Activated CD4-positive, alpha-beta memory T cell treated with anti-CD3 and anti-CD28 coated beads, Interleukin-2, amount 10 ng/mL, durations not matched to agents 7 days and 5 days (primary cell): ENCODE measurements around the gene PGGHG. TPM values are rescaled to one million over a fixed set of nuclear protein-coding genes. Genes with fewer than 3 reads are reported as not detected.
"Not testable (repeated sequence)": the region's sequence is repeated elsewhere in the genome, so short reads cannot be mapped to it uniquely, and the experiment has no call there.

ENCODE experiments used
- CTCF ChIA-PET: fragments of 350-600 bp; sonication (Branson Sonifier 250); formaldehyde crosslinking; loops from one replicate; lab custom pipeline; 2021; ENCODE audit warnings: antibody characterized with exemption, inconsistent platforms; lab: Charles Lee
- POLR2A ChIA-PET: fragments of 350-600 bp; sonication (Branson Sonifier 250); formaldehyde crosslinking; loops from one replicate; lab custom pipeline; 2021; ENCODE audit warnings: antibody characterized with exemption; lab: Charles Lee
- DNase-seq: peaks from one replicate; pipeline ENCODE4 v3.0.0-alpha.2; 2020
- H3K27ac Mint-ChIP-seq: one replicate; pipeline ENCODE4 v1.8.0; 2021; ENCODE audit warnings: mild to moderate bottlenecking, mixed read lengths
- H3K27me3 Mint-ChIP-seq: one replicate; pipeline ENCODE4 v1.8.0; 2021; ENCODE audit warnings: mixed read lengths
- H3K36me3 Mint-ChIP-seq: one replicate; pipeline ENCODE4 v1.8.0; 2021; ENCODE audit warnings: low read depth, mixed read lengths
- H3K4me1 Mint-ChIP-seq: one replicate; pipeline ENCODE4 v1.8.0; 2021; ENCODE audit warnings: mixed read lengths
- H3K4me3 Mint-ChIP-seq: one replicate; pipeline ENCODE4 v1.8.0; 2021; ENCODE audit warnings: mild to moderate bottlenecking, mixed read lengths
- H3K9me3 Mint-ChIP-seq: one replicate; pipeline ENCODE4 v1.8.0; 2021; ENCODE audit warnings: mixed read lengths
- total RNA-seq, 2 experiments: library from RNA; stranded (reverse); gene quantifications; one replicate each; pipeline ENCODE4 v1.2.3, GENCODE V29; 2021

The PGGHG gene
- total RNA-seq, 2 experiments from 2014 or later: 113 to 117 TPM

DNA sequence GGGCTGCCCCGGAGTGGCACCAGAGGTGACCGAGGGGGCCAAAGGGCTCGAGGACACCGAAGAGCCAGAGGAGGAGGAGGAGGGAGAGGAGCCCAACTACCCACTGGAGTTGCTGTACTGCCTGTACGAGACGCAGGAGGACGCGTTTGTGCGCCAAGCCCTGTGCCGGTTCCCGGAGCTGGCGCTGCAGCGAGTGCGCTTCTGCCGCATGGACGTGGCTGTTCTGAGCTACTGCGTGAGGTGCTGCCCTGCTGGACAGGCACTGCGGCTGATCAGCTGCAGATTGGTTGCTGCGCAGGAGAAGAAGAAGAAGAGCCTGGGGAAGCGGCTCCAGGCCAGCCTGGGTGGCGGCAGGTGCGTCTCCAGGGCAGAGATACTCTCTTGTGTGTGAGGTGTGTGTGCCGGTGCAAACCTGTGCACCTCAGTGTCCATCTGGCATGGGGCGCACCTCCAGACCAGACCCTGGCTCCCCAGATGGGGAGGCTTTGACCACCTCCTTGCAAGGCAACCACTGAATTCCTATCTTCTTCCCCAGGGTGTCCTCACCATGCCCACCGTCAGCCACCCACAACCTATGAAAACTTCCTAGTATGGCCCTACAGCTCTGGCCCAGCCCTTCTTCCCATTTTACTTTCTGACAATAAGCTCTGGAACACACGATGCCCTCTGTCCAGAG is 7.3 kb upstream of the PGGHG start:
- ChIA-PET CTCF (interaction anchor here (1.1 to 1.8 kb wide), 3 partner anchors 31 to 74 kb away, joined by 3 to 9 read pairs (median 4); no protein-coding TSS in a partner anchor), POLR2A (interaction anchor here (0.9 to 8.1 kb wide), 7 partner anchors 9 to 35 kb away, joined by 3 to 75 read pairs (median 14); no protein-coding TSS in a partner anchor)
- Mint-ChIP-seq H3K36me3 (peaks cover 18% of the 10 kb centered on the region), H3K9me3 (peaks cover 4% of the 10 kb centered on the region), H3K27me3 (peaks cover 55% of the 10 kb centered on the region), H3K4me1 (peaks cover 53% of the 10 kb centered on the region), H3K27ac (no peak overlapping the region), H3K4me3 (peak overlapping the region; percentile 66)
- DNase-seq: no peak

DNA sequence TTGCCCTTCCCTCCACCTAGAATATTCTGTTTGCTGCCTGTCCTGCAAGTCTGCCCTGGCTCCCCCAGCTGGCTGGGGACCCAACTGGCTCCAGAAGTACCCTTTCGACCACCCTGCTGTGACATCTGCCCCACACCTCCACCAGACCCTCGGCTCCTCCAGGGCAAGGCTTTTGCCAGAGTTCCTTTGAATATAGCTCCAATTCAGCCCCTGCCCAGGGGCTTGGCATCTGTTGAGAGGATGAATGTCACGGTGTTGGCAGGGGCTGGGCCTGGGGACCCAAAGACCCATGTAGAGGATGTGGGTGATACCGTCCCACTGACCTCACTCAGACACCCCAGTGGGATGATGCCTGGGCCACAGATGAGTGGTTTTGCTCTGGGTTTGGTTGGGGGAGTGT is 6.8 kb upstream of the PGGHG start:
- Mint-ChIP-seq H3K27ac (no peak overlapping the region), H3K4me1 (peaks cover 53% of the 10 kb centered on the region), H3K9me3 (peaks cover 4% of the 10 kb centered on the region), H3K36me3 (peaks cover 14% of the 10 kb centered on the region), H3K4me3 (peak overlapping the region; percentile 66), H3K27me3 (peaks cover 54% of the 10 kb centered on the region)
- peak; percentile 10 for DNase-seq
- ChIA-PET CTCF (interaction anchor here (1.7 kb wide), 1 partner anchor 31 kb away, joined by 9 read pairs; no protein-coding TSS in a partner anchor), POLR2A (interaction anchor here (1.0 to 8.1 kb wide), 4 partner anchors 8 to 73 kb away, joined by 3 to 75 read pairs (median 10); no protein-coding TSS in a partner anchor)

DNA sequence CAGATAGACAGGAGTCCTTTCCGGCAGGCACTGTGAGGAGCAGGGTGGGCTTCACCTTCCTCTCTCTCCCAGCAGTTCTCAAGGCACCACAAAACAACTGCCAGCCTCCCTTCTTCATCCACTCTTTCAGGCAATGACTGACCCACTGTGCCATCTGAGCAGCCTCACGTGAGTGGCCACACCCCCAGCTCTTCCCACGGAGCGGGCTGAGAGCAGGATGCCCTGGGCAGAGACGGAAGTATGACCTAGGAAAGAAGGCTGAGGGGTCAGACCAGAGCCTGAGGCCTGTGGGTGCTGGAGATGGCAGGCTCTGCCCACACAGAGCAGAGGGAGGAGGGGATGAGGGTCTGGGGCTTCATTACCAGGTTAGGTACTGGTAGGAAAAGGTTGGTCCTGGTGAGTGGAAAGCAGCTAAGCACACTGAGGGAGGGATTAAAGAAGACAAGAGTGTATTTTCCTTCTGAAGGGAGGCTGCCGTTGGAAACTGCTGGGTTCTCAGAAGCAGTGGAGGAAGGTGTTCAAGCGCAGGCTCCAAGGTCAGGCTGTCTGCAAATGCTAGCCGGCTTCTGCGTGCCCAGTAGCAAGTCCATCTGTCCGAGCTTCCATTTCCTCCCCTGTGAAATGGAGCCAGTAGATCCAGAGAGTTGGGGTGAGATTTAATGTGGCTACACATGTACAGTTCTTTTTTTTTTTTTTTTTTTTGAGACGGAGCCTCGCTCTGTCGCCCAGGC is 6.1 kb upstream of the PGGHG start:
- H3K27me3 Mint-ChIP-seq: peaks cover 49% of the 10 kb centered on the region
- H3K36me3 Mint-ChIP-seq: peaks cover 12% of the 10 kb centered on the region
- no peak overlapping the region for H3K27ac Mint-ChIP-seq
- peak overlapping the region; percentile 66 for H3K4me3 Mint-ChIP-seq
- CTCF ChIA-PET: interaction anchor here (0.8 kb wide), 1 partner anchor 31 kb away, joined by 3 read pairs; no protein-coding TSS in a partner anchor
- peaks cover under 1% of the 10 kb centered on the region for H3K9me3 Mint-ChIP-seq
- H3K4me1 Mint-ChIP-seq: peaks cover 52% of the 10 kb centered on the region
- POLR2A ChIA-PET: interaction anchor here (1.0 to 8.1 kb wide), 3 partner anchors 15 to 76 kb away, joined by 3 to 75 read pairs (median 4); partner anchors contain the start of genes BET1L and RIC8A
- DNase-seq: peak; percentile 11

DNA sequence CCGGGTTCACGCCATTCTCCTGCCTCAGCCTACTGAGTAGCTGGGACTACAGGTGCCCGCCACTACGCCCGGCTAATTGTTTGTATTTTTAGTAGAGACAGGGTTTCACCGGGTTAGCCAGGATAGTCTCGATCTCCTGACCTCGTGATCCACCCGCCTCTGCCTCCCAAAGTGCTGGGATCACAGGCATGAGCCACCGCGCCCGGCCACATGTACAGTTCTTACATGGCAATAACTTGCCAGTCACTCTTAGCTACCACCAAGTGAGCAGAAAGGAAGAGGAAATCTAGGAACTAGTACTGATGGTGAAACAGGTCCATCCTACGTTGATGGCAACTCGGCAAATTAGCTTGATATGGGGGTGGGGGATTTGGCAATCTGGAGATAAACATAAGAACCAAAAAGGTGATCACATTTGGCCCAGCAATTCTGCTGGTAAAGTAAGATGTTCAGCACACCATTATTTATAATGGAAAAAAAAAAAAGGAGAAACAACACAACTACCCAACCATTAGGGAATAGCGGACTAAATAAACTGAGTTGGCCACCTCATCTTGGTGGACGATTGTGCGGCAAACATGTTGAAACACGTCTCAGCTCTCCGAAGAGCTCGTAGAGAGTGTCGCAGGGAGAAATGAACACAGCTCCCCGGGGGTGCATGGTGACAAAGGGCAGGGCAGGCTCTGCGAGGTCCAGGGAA is 5.4 kb upstream of the PGGHG start:
- Mint-ChIP-seq H3K4me1 (peaks cover 50% of the 10 kb centered on the region), H3K36me3 (peaks cover 16% of the 10 kb centered on the region), H3K27me3 (peaks cover 41% of the 10 kb centered on the region), H3K4me3 (no peak overlapping the region), H3K27ac (no peak overlapping the region), H3K9me3 (no peaks in the 10 kb centered on the region)
- ChIA-PET POLR2A (interaction anchor here (1.7 to 8.1 kb wide), 2 partner anchors 16 to 76 kb away, joined by 4 to 75 read pairs; partner anchors contain the start of genes BET1L and RIC8A), CTCF (interaction anchor here (0.8 kb wide), 2 partner anchors 32 to 82 kb away, joined by 3 read pairs; no protein-coding TSS in a partner anchor)
- DNase-seq: peak; percentile 6

DNA sequence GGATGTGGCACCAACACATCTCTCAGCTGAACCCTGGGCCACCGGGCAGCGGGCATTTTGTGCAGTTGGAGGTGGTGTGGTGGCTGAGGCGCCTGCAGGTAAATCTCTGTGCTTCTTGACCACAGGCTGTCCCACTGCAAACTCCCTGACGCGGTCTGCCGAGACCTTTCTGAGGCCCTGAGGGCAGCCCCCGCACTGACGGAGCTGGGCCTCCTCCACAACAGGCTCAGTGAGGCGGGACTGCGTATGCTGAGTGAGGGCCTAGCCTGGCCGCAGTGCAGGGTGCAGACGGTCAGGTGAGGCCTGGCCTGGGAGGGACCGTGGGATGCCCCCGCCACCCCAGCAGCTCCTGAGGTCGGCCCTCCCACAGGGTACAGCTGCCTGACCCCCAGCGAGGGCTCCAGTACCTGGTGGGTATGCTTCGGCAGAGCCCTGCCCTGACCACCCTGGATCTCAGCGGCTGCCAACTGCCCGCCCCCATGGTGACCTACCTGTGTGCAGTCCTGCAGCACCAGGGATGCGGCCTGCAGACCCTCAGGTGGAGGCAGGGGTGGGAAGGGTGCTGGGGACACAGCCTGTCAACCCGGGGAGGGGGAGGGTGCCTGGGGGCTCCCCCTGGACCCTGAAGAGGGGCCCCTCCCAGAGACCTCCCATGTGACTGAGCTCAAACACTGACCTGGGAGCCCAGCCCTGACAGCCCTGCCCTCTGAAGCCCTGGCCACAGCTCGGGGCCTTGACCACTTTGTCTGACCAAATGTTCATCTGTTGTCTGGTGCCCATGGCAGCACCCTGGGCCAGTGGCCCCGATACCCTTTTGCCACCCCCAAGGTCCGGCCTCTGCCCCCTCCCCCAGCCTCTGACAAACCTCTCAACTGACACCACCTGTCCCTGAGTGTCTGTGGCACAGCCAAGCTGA is 4.6 kb upstream of the PGGHG start:
- peak; percentile 15 for DNase-seq
- H3K4me1 Mint-ChIP-seq: peaks cover 47% of the 10 kb centered on the region
- POLR2A ChIA-PET: interaction anchor here (1.0 to 8.1 kb wide), 3 partner anchors 13 to 77 kb away, joined by 3 to 75 read pairs (median 4); partner anchors contain the start of genes BET1L and RIC8A
- H3K4me3 Mint-ChIP-seq: no peak overlapping the region
- no peak overlapping the region for H3K27ac Mint-ChIP-seq
- H3K9me3 Mint-ChIP-seq: no peaks in the 10 kb centered on the region
- peaks cover 14% of the 10 kb centered on the region for H3K36me3 Mint-ChIP-seq
- CTCF ChIA-PET: interaction anchor here (0.8 kb wide), 2 partner anchors 33 to 82 kb away, joined by 3 read pairs; no protein-coding TSS in a partner anchor
- H3K27me3 Mint-ChIP-seq: peaks cover 39% of the 10 kb centered on the region

DNA sequence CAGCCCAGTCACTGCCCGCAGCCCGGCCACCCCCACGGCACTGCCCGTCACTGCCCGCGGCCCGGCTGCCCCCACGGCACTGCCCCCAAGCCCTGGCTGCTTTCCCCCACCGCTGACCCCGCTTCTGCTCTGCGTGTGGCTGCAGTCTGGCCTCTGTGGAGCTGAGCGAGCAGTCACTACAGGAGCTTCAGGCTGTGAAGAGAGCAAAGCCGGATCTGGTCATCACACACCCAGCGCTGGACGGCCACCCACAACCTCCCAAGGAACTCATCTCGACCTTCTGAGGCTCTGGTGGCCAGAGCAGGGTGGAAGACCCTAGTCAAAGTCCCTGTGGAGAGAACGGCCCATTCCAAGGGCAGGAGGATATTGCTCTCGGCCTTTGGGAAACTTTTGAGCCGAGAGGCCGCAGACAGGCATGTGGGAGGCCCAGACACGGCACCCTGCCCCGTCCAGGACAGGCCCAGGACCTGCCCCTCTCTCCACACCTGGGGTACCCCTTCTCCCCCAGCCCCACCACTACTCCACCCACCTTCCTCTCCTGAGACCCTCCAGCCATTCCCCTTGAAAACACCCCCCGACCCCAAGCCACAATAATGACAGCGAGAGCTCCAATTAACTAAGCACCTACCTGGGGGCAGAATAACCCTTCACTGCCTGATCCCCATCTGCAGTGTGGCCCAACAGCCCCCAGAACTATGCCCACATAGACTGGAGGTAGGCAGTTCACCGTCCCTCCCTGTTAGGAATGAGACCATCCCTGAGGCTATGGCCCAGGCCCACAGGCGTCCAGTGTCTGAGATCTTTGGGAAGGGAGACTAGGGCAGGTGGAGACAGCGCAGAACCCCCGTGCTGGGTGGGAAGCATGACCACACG is 3.7 kb upstream of the PGGHG start:
- Mint-ChIP-seq H3K27ac (no peak overlapping the region), H3K4me1 (peaks cover 48% of the 10 kb centered on the region), H3K27me3 (peaks cover 37% of the 10 kb centered on the region), H3K9me3 (no peaks in the 10 kb centered on the region), H3K36me3 (peaks cover 14% of the 10 kb centered on the region), H3K4me3 (no peak overlapping the region)
- POLR2A ChIA-PET: interaction anchor here (1.0 to 8.1 kb wide), 2 partner anchors 14 to 17 kb away, joined by 3 to 75 read pairs; no protein-coding TSS in a partner anchor
- peak; percentile 13 for DNase-seq
- CTCF ChIA-PET: interaction anchor here (1.3 kb wide), 1 partner anchor 17 kb away, joined by 3 read pairs; no protein-coding TSS in a partner anchor

DNA sequence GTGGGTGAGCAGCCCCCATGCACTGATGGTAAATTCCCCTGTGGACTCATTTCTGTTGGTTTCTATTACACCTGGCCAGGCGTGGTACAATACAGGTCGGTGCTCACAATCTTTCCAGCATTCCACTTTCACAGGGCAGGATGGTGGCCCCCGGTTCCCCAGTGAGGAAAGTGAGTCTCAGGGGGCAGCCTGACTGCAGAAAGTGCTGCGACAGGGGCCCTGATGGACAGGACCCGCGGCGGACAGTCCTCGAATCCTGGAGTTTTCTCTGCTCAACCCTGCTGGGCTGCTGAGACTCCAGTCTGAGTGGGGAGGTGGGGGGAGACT is 3.1 kb upstream of the PGGHG start:
- Mint-ChIP-seq H3K9me3 (no peaks in the 10 kb centered on the region), H3K27ac (no peak overlapping the region), H3K4me3 (no peak overlapping the region), H3K4me1 (peaks cover 50% of the 10 kb centered on the region), H3K36me3 (peaks cover 15% of the 10 kb centered on the region), H3K27me3 (peaks cover 35% of the 10 kb centered on the region)
- CTCF ChIA-PET: interaction anchor here (1.3 kb wide), 1 partner anchor 17 kb away, joined by 3 read pairs; no protein-coding TSS in a partner anchor
- POLR2A ChIA-PET: interaction anchor here (3.3 kb wide), 1 partner anchor 18 kb away, joined by 32 read pairs; no protein-coding TSS in a partner anchor
- DNase-seq: peak; percentile 15

DNA sequence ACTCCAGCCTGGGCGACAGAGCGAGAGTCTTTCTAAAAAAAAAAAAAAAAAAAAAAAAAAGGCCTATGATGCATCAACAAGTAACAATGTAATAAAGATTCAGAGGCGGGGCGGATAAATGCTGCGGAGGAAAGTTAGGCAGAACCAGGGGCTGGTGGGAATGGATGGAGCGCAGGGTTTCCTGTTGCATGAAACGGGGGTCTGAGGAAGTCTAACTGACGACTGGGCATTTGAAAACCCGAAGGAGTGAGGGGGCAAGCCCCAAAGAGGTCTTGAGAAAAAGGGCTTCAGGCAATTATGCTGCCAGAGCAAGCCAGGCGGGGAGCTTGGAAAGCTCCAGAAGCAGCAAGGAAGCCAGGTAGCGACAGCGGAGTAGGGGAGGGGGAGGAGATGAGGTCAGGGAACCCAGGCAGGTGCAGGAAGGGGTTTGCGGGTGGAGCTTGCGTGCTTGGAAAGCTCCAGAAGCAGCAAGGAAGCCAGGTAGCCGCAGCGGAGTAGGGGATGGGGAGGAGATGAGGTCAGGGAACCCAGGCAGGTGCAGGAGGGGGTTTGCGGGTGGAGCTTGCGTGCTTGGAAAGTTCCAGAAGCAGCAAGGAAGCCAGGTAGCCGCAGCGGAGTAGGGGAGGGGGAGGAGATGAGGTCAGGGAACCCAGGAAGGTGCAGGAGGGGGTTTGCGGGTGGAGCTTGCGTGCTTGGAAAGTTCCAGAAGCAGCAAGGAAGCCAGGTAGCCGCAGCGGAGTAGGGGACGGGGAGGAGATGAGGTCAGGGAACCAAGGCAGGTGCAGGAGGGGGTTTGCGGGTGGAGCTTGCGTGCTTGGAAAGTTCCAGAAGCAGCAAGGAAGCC is 1.7 kb upstream of the PGGHG start:
- Mint-ChIP-seq H3K36me3 (peaks cover 18% of the 10 kb centered on the region), H3K4me1 (peaks cover 44% of the 10 kb centered on the region), H3K27me3 (peaks cover 21% of the 10 kb centered on the region), H3K4me3 (peak overlapping the region; percentile 95), H3K27ac (peak overlapping the region; percentile 80)
- ChIA-PET CTCF (interaction anchor here (1.2 kb wide), 1 partner anchor 37 kb away, joined by 4 read pairs; no protein-coding TSS in a partner anchor), POLR2A (interaction anchor here (1.2 to 3.8 kb wide), 12 partner anchors 9 to 219 kb away, joined by 4 to 42 read pairs (median 6); partner anchors contain the start of genes IFITM2, NLRP6, PSMD13 and RNH1)
- DNase-seq: peak; percentile 72
- H3K9me3 Mint-ChIP-seq: not testable (repeated sequence)

DNA sequence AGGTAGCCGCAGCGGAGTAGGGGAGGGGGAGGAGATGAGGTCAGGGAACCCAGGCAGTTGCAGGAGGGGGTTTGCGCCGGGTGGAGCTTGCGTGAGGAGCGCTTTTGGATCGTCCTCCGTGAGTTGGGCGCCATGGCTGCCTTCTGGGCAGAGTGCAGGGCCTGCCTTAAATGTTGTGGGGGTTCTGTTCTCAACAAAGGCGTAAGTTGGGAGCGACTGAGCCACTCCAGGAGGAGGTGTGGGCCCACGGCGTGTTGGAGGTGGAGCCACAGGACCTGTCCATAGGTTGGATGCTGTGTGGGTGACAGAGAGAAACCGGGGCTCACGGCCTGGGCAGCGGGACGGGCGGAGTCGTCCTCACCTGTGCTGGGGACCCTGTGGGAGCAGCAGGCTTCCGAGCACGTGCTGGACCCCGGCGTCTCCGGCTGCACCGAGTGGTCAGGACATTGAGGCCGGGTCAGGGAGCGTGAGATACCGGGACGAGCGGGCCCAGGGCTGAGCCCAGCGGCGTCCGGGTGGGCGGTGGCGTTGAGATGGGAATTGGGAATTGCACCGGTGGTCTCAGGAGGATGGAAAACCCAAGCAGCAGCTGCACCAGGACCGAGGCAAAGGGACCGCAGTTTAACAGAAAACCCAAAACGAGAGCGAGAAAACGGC is 977 bp upstream of the PGGHG start:
- POLR2A ChIA-PET: interaction anchor here (0.8 to 3.8 kb wide), 17 partner anchors 10 to 248 kb away, joined by 3 to 42 read pairs (median 5); partner anchors contain the start of genes HRAS, IFITM2, NLRP6 and PSMD13
- CTCF ChIA-PET: interaction anchor here (1.2 kb wide), 1 partner anchor 37 kb away, joined by 4 read pairs; no protein-coding TSS in a partner anchor
- H3K4me1 Mint-ChIP-seq: peaks cover 36% of the 10 kb centered on the region
- peak overlapping the region; percentile 95 for H3K4me3 Mint-ChIP-seq
- H3K27ac Mint-ChIP-seq: peak overlapping the region; percentile 80
- H3K9me3 Mint-ChIP-seq: no peaks in the 10 kb centered on the region
- H3K27me3 Mint-ChIP-seq: peaks cover 14% of the 10 kb centered on the region
- DNase-seq: peak; percentile 61
- H3K36me3 Mint-ChIP-seq: peaks cover 15% of the 10 kb centered on the region
